Islet precursor cell (in vitro differentiated cells): ENCODE measurements around the gene PRCD.

Experiments
- DNase-seq: peaks from one replicate; pipeline ENCODE4 v3.0.0-alpha.2; 2018

PRCD gene

DNA sequence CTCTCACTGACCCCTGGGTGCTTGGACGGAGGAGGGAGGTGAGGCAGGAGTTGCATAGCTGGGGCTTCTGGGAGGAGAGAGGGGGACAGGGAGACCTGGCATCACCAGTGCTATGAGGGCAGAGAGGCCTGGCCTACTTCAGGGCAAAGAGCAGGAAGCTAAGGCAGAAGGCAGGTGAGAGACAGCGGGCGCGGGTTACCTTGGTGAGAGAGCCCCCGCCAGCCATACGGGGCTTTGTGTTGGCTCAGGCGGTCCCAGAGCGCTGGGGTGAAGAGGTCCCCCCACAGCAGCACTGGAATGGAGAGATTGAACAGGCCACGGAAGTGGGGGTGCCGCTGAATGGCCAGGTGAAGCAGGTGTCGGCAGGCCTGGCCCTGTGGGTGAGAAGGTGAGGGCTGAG, 34.3 kb downstream of the PRCD start:
- no peak for DNase-seq

DNA sequence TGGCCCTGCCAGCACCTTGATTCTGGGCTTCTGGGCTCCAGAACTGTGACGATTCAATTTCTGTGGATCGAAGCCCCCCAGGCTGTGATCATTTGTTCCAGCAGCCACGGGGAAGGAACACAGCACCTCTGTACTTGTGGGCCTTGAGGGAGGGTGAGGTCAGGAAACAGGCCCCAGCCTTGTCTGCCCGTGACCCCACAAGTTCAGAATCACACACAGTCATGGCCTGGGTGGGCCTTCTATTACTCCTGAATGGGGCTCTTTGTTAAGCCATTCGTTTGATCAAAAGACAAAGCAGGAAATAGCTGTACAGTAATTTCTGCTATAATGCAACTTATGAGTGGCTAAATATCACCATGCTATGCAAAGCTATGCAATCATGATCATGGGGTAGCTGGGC, 35.7 kb downstream of the PRCD start:
- no peak for DNase-seq

DNA sequence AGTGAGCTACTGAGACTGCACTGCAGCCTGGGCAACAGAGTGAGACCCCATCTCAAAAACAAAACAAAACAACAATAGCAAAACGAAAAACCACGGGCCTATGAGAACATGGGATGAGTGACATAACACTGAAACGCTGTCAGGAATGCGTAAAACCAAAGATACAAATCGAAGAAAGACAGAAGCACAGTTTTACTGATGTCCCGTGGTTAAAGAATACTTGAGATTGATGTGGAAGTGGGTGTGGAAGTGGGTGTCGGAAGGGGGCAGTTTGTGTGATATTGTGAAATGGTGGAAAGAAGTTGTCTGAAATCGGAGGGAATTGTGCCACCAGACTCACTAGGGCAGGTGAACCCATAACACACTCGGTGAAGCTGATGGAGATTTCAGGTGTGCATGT, 36.3 kb downstream of the PRCD start:
- no peak for DNase-seq

DNA sequence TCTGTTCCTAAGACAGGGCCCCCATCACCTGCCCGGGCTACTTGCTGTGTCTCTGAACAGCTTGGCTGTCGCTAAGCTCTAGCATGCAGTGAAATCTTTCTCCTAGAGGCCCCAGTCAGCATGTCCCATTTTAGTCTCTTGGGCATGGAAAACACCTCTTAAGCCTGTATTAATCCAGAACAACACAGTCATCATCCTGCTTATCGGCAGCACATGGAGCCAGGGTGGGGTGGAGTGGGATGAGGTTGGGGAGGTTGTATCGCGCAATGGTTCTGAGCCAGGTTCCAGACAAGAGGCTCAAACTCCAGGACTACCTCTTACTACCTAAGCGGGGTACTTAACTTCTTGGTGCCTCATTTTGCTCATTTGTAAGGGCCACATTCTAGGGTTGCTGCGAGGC, 38.0 kb downstream of the PRCD start:
- no peak for DNase-seq

GRCh38 chr17:76578376-76578775, 38.5 kb downstream of the PRCD start:
- DNase-seq = no peak

GRCh38 chr17:76579281-76579680, 39.4 kb downstream of the PRCD start:
- no peak for DNase-seq

DNA sequence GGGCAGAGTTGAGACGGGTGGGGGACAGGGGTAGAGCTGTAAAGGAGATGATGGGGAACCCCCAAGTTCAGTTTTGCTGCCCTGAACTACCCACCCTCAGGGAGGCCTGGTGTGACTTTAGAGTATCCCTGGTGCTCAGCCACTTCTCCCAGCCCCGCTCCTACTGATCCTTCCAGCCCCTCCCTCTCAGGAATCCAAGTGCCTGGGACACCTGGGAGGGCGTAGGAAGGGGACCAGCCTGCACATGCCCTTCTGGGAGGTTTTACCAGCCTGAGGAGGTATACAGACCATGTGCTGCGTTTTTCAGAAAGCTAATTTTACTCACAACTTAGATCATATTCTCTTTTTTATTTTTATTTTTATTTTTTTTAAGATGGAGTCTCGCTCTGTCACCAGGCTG, 41.7 kb downstream of the PRCD start:
- DNase-seq = no peak

DNA sequence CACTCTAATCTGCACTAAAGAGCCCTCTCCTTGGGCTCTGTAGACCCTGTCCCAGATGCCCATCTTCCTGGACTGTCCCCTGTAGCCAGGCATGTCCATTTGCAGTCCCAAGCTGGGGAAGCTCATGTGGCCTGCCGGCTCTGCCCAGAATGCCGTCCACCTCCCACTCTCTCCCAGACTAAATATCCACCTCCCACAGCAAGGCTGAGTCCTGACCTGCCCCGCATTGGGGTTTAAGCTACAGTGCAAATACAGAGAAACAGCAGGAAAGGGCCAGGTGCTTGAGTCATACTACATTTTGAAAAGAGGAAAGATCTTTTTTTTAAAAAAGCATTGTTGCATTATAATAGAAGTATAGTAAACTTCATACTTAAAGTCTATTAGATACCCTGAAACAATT, 42.8 kb downstream of the PRCD start:
- DNase-seq = no peak

GRCh38 chr17:76584427-76585032, 44.7 kb downstream of the PRCD start:
- DNase-seq = peak; percentile 88

DNA sequence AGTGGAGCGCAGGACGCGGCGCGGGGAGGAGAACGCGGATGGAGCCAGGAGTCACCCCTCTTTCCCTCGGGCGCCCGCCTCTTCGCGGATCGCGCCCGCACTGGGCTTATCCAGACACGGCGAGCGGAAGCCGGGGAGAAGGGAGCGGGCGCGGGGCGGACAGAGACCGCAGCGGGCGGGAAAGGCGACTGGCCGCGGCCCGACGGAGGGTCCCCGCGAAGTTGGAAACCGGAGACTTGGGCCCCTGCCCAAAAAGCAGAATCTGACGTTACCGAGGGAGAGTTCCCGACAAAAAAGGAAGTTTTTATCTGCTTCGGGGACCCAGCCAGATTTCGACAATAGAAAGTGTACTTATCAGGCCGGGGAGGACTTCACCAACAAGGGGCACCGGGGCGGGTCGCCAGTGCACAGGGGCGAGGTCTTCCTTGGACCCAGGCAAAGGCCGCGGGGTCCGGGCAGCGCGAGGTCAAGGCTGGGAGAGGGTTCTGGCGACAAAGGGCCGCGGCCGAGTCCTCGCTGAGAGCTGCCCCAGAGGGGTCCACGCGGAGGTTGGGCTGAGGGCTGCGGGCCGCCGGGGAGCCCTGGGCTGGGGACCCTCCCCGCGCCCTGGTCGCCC, 45.3 kb downstream of the PRCD start:
- DNase-seq = peak; percentile 76

- DNase-seq = peak; percentile 89
These were observed 46.1 kb downstream of the PRCD start, which contains the start of gene ST6GALNAC2 for GRCh38 chr17:76585649-76586593. TSS of gene ST6GALNAC2 (minus strand) at chr17:76585860. CDS start at chr17:76585808, 52 bp downstream.

DNA sequence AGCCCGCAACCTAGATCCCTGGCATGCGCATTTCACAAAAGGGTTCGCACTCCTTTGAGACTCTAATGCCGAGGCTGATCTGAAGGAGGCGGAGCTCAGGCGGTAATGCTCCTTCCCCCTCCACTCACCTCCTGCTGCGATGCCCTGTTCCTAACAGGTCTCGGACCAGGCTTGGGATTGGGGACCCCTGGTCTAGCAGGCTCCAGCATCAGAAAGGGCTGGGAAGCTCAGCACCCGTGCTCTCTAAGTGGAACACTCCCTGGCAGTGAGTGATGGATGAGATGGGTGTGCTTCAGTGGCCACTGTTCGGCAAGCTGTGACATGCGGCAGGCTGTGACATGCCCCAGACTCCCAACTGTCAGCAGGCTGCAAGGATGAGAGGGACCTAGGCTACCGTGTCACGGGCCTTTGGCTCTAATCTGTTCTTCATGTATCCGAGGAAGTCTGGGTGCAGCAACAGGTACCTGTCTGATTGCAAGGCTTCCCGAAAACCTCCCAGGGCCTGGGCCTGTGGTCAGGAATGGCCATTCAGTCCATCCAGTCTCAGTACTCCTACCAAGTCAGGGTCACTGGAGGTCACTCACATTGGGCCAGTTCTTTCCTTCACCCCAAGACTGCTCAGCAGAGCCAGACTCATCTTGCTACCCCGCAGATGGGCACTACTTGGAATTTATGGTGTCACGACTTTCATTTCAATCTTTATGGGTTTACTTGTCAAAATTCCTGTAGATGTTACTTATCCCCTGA, 47.1 kb downstream of the PRCD start:
- DNase-seq = peak; percentile 77

DNA sequence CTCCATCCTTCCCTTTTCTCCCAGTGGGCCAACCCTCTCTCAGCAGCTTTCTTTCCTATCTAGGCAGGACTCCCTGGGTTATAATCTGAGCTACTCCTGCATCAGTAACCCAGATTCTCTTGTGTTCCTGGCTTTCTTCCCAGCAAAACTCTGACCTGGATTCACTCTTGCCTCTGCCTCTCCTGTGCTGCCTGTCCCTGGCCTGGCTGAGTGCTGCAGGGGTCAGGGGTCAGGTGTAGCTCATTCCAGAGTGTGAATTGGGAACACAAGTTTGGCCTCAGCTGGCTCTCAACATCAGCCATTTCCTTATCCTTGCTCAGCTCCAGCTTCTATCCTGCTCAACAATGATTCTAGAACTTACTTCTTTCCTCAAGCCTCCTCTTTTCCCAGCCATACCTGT, 48.3 kb downstream of the PRCD start:
- DNase-seq = peak; percentile 61

- peak; percentile 78 for DNase-seq
These were observed 53.6 kb downstream of the PRCD start for GRCh38 chr17:76593384-76593826.

DNA sequence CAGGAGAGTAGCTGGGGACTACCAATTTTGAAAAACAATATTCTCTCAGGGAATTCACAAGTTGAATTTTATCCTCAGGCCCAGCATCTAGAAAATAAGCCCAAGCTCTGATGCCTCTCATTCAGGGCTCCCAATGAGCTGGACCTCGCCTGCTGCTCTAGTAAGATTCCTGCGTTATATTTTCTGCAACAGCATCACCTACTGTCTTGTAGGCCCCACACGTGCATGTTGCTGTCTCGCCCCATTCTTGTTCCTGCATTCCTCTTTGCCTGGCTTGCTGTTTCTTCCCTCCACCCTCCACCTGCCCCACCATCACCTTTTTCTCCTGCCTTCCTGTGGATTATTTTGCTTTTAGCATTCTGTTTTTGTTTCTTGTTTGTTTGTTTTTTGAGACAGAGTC, 54.1 kb downstream of the PRCD start:
- peak; percentile 54 for DNase-seq

- no peak for DNase-seq
These were observed 54.8 kb downstream of the PRCD start for GRCh38 chr17:76594690-76595089.
